SKM-1 treated with dmso at 0.1 percent for 144 hours (cell line): ENCODE measurements around the gene IRX2.

Source experiments
- DNase-seq: peaks from one replicate; lab custom pipeline; 2025; ENCODE audit not compliant: unreplicated experiment; lab: John Stamatoyannopoulos, UW

Gene IRX2

DNA sequence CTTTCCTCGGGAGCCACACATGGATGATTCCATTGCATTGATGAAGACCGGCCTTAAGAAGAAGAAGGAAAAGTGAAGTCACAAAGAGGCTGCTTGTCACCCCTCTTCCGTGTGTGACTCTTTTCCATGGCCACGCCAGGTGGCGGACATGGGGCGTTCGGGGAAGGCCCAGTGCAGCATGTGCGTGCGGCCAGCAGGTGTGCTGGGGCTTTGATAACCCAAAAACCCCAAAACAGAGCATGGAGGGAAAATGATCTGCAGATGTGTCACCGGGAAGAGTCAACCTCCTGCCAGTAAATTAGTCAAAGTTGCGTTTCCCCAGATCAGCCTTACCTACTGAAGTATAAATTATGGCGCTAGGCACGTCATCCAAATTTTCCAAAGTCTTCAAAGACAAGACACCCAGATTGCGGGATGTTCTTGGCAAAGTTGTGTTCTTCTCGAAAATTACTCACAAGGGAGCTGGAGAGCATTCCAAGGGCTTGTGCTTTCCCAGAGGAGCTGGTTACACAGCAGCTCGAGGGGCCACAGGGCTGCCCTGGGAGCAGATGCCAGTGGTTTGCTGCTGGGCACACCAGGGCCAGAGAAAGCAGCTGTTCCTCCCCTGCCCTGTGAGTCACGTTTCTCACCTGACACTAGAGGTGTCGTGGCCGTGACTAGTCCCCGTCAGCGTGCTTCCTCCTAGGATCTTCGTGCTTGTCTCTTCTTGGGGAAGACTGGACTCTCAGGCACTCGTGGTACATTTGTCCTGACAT lies 53.9 kb downstream of the IRX2 start:
- DNase-seq, result no peak

DNA sequence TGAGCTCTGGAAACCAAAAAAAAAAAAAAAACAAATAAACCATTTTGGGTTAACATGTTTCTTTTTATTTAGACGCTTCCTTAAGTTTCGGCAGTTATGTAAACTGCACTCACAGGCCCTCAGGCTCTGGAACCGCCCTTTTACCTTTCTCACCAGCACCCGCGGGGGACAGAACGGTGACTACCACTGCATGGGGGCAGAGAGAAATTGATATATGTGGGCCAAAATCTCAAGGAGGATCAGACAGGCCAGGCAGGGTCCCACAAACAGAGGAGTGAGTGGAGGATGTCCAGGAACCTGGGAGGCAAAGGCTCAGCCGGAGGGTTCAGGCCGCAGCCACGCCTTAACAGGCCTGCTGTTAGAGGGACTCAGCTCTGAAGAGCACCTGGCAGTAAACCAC lies 54.4 kb downstream of the IRX2 start:
- no peak for DNase-seq
